Heart right ventricle (tissue), 16 donors: ENCODE data around the gene ENGASE. TPM values are rescaled to one million over a fixed set of nuclear protein-coding genes. Genes with fewer than 3 reads are reported as not detected.

Experiments used
- ATAC-seq, 8 donors: fragments of 200-7000 bp; cut with Tn5 transposase; one replicate each; pipeline ENCODE4 v1.9.1; 2020; ENCODE audit warnings: mild to moderate bottlenecking in 8 of 8, moderate library complexity in 8 of 8, moderate number of reproducible peaks in 1 of 8
- DNase-seq, 2 donors: peaks; one replicate each; pipeline ENCODE4 v3.0.0-alpha.2; 2020
- H3K27ac ChIP-seq, 10 donors: fragments of 200-600 bp; sonication (generic) in 2 of 10; one replicate each; pipeline versions ENCODE4 v1.5.0 to v1.8.0; 2020 to 2022; ENCODE audit warnings: mild to moderate bottlenecking in 3 of 10
- H3K27me3 ChIP-seq, 7 donors: fragments of 200-600 bp; one replicate each; pipeline ENCODE4 v1.8.0; 2021 to 2022; ENCODE audit warnings: mild to moderate bottlenecking in 2 of 7
- H3K36me3 ChIP-seq, 9 donors: fragments of 200-600 bp; sonication (generic) in 1 of 9; one replicate each; pipeline versions ENCODE4 v1.5.0 to v1.8.0; 2020 to 2022; ENCODE audit warnings: mild to moderate bottlenecking in 2 of 9
- H3K4me1 ChIP-seq, 9 donors: fragments of 200-600 bp; sonication (generic) in 1 of 9; one replicate each; pipeline versions ENCODE4 v1.5.0 to v1.8.0; 2020 to 2022; ENCODE audit warnings: mild to moderate bottlenecking in 4 of 9
- H3K4me3 ChIP-seq, 10 donors: fragments of 200-600 bp; sonication (generic) in 2 of 10; one replicate each; pipeline versions ENCODE4 v1.5.0 to v1.8.0; 2020 to 2022; ENCODE audit warnings: mild to moderate bottlenecking in 7 of 10, moderate library complexity in 2 of 10
- H3K9me3 ChIP-seq, 11 donors: fragments of 200-600 bp in 10 of 11; sonication (generic) in 2 of 11; one replicate each; pipeline versions ENCODE4 v1.5.0 to v1.8.0; 2013 to 2022; ENCODE audit warnings: mild to moderate bottlenecking in 2 of 11, control low read depth in 1 of 11, moderate library complexity in 1 of 11
- CTCF ChIP-seq, 9 donors: fragments of 200-600 bp; sonication (generic) in 2 of 9; IDR thresholded peaks; one replicate each; pipeline versions ENCODE4 v1.5.0 to v1.8.0; 2021 to 2022; ENCODE audit warnings: antibody characterized with exemption in 9 of 9, mild to moderate bottlenecking in 5 of 9, moderate library complexity in 1 of 9
- WGBS, 2 donors: extraction: QIAGEN DNeasy Blood & Tissue Kit; methylation state at CpG; one replicate each; pipeline ENCODE4 v1.1.7; 2013; ENCODE audit warnings: inconsistent platforms in 1 of 2; 5-methylcytosine and 5-hydroxymethylcytosine counted together
- intact Hi-C, 10 donors: fragments of 100-400 bp; cut with DNase I; formaldehyde crosslinking; loops; one replicate each; pipeline versions ENCODE4 v1.11.1 to v1.14.2; 2022
- polyA plus RNA-seq, 2 donors: library from polyadenylated mRNA; stranded (reverse); fragments of 200-250 nt; gene quantifications; one replicate each; pipeline ENCODE4 v1.2.3, GENCODE V29; 2013
- total RNA-seq, 10 donors: library from RNA; stranded (reverse); fragmentation: NEBNext Ultra II Directional in 3 of 10; extraction: Animal tissue kit (Norgen Biotek cat#: 25700) in 3 of 10; gene quantifications; one replicate each; pipeline versions ENCODE4 v1.2.1 to v1.2.4, GENCODE V29; 2021 to 2023
- donor health status: Arrhythmogenic right ventricular cardiomyopathy.
- donor health status: ischemic (EF 13 %, LVEDD 7.1; RV severe dilation, severe dysfunction).
- donor health status: healthy with polysubstance abuse.
- donor health status: DM: no; HTN: yes; CAD: no.
- donor health status: DM: no; HTN: no; CAD: no.
- donor health status: ischemic (EF 25% LVEDD 6.9; RV normal size, moderate dysfunction).
- donor health status: ischemic (EF 25% LVEDD 5.7; RV mildly dilated, moderate dysfunction).
- donor health status: healthy.
- donor health status: DM: yes; HTN: yes; CAD: no.
- donor health status: Ischemic cardiomyopathy.
- donor health status: ischemic (EF 35%, LVEDD 5.7; RV mildly dilated, moderate dysfunction).
- donor health status: nonischemic (EF 11% LVEDD 7.7; RV severe dilation, severe dysfunction).
- donor health status: DM: yes; HTN: yes; CAD: no.
- donor health status: PGD.
- donor health status: ischemic (EF 29% LVEDD 5.4; RV normal size, mild dysfunction).
- donor health status: nonischemic (EF 23%, LVEDD 6.1; RV moderate dilation, normal function).

The ENGASE gene
- total and polyA plus RNA-seq, 12 donors = 9.7 to 54.1 (median 26.6) TPM

- WGBS, 2 donors = 77 to 87% methylated on average over 30 of the region's 30 CpGs
- Histone ChIP-seq H3K4me3 (peak overlapping the region in 2 of 10 donors; percentile 12 to 22), H3K27ac (peak overlapping the region in 9 of 10 donors; percentile 33 to 84 (median 59)), H3K36me3 (peaks cover 0 to 32% (median 5%) of the 10 kb centered on the region in 9 donors), H3K9me3 (no peaks in the 10 kb centered on the region), H3K27me3 (no peaks in the 10 kb centered on the region), H3K4me1 (peaks cover 15 to 41% (median 28%) of the 10 kb centered on the region in 9 donors)
- intact Hi-C loops = loop anchor here in 8 of 10 donors (2.0 to 10.0 kb wide), 6 partner anchors 27 to 347 kb away; partner anchors contain the start of gene ENGASE (in 1 of the 8)
- ATAC-seq (peak in 6 of 8 donors; percentile 6 to 26 (median 8)), DNase-seq (no peak)
- TF ChIP-seq CTCF (IDR thresholded peaks at IDR 0.05) = no peak
These were observed 27.2 kb upstream of the ENGASE start for GRCh38 chr17:79047291-79047920.

- DNase-seq (peak in 1 of 2 donors; percentile 57), ATAC-seq (peak in 2 of 8 donors; percentile 1 to 4)
- WGBS, 2 donors = 80% methylated on average over 41 of the region's 41 CpGs
These were observed 26.4 kb upstream of the ENGASE start for GRCh38 chr17:79047923-79048825.

GRCh38 chr17:79048826-79049755 lies 25.5 kb upstream of the ENGASE start:
- H3K27ac ChIP-seq = peak overlapping the region in 6 of 10 donors; percentile 8 to 84 (median 51)
- 89 to 91% methylated on average over 21 of the region's 21 CpGs for WGBS, 2 donors
- no peaks in the 10 kb centered on the region for H3K27me3 ChIP-seq
- intact Hi-C loops = loop anchor here in 7 of 10 donors (5.0 to 10.0 kb wide), 4 partner anchors 33 to 346 kb away; no protein-coding TSS in a partner anchor
- DNase-seq = no peak
- ATAC-seq = no peak
- peaks cover 0 to 9% (median 0%) of the 10 kb centered on the region in 11 donors for H3K9me3 ChIP-seq
- H3K4me1 ChIP-seq = peaks cover 15 to 47% (median 25%) of the 10 kb centered on the region in 9 donors
- TF ChIP-seq CTCF (IDR thresholded peaks at IDR 0.05) = no peak
- peaks cover 0 to 30% (median 5%) of the 10 kb centered on the region in 9 donors for H3K36me3 ChIP-seq
- H3K4me3 ChIP-seq = no peak overlapping the region

More at GRCh38 chr17:79047923-79048825, 26.4 kb upstream of the ENGASE start:
- H3K9me3 ChIP-seq = peaks cover 0 to under 1% (median 0%) of the 10 kb centered on the region in 11 donors
- peaks cover 15 to 42% (median 25%) of the 10 kb centered on the region in 9 donors for H3K4me1 ChIP-seq
- intact Hi-C loops = loop anchor here in 8 of 10 donors (2.0 to 10.0 kb wide), 6 partner anchors 27 to 347 kb away; partner anchors contain the start of gene ENGASE (in 1 of the 8)
- TF ChIP-seq CTCF (IDR thresholded peaks at IDR 0.05) = no peak
- H3K36me3 ChIP-seq = peaks cover 0 to 32% (median 5%) of the 10 kb centered on the region in 9 donors
- peak overlapping the region in 2 of 10 donors; percentile 5 to 22 for H3K4me3 ChIP-seq
- H3K27ac ChIP-seq = peak overlapping the region in 8 of 10 donors; percentile 8 to 84 (median 50)
- no peaks in the 10 kb centered on the region for H3K27me3 ChIP-seq
